NOMO-1 treated with DMSO at 0.1 percent for 48 hours (cell line): ENCODE data around the gene NR2F1.
"Not testable (repeated sequence)": the region's sequence is repeated elsewhere in the genome, so short reads cannot be mapped to it uniquely, and the experiment has no call there.

ENCODE experiments used
- DNase-seq: peaks from one replicate; lab custom pipeline; 2025; ENCODE audit not compliant: unreplicated experiment; lab: John Stamatoyannopoulos, UW

NR2F1 gene

DNA sequence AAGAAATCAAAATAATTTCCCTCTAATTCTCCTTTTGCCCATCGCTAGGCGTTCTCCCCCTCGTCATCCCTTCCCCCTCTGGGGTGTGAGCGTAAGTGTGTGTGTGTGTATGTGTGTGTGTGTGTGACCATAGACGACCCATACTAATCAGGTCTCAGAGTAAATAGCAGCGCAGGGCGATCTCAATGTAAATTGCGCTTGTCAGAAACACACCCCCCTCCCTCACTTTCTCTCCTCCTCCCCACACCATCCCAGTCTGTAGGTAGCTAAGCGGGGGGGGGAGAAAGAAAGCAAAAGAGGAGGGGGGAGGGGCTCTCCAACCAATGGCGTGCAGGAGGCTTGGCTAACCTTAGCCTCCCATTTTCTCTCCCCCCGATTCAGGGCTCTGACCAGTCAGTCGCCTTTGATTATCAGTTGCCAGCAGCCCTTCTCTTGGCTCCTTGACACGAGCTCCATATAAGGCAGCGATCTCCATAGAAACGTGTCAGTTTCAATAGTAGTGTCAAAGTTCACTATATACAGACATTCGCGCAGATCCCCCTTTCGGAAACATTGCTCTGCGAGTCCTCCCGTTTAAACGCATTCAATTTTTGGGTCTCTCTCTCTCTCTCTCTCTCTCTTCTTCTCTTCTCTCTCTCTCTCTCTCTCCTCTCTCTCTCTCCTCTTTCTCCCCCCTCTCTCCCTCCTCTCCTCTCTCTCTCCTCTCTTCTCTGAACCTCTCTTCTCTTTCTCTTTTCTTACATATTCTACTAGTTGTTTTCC is at the start of gene NR2F1:
Gene NR2F1, plus strand, starts transcription at position 546 of the 762 bp plus-strand sequence. CDS start 1,802 bp downstream, outside the sequence.
- peak; percentile 50 for DNase-seq

GRCh38 chr5:93545872-93546271 is 37.1 kb upstream of the NR2F1 start:
- no peak for DNase-seq

DNA sequence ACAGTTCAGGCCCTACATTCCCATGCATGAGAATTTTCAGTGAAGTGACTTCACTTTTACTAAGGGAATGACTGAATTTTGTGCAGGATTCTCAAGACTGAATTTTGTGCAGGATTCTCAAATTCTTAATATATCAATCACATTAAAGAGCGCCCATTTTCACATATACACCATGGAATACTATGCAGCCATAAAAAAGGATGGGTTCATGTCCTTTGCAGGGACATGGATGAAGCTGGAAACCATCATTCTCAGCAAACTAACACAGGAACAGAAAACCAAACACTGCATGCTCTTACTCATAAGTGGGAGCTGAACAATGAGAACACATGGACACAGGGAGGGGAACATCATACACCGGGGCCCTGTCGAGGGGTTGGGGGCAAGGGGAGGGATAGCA is 33.4 kb upstream of the NR2F1 start:
- not testable (repeated sequence) for DNase-seq

DNA sequence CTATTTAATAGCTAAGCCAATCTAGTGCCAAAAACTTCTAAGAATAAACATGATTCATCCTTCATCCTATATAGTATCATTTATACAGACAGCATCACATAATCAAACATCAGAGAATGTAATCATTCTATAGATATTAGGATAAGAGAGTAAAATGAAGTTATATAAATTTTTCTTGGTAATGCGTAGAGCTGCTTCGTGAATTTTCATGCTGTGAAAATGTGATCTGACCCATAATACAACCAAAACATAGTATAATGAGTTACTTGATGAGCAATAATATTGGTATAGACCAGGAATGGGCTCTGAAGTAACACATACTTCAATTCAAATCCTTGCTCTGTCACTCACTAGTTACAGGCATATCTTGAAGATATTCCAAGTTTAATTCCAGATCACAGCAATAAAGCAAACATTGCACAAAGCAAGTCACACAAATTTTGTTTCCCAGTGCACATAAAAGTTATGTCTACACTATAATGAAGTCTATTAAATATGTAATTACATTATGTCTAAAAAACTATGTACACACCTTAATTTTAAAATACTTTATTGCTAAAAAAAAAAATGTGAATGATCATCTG is 25.9 kb upstream of the NR2F1 start:
- DNase-seq = no peak

- DNase-seq = no peak
These were observed 16.9 kb upstream of the NR2F1 start for GRCh38 chr5:93566091-93566490.

GRCh38 chr5:93567424-93567823 is 15.6 kb upstream of the NR2F1 start:
- no peak for DNase-seq

DNA sequence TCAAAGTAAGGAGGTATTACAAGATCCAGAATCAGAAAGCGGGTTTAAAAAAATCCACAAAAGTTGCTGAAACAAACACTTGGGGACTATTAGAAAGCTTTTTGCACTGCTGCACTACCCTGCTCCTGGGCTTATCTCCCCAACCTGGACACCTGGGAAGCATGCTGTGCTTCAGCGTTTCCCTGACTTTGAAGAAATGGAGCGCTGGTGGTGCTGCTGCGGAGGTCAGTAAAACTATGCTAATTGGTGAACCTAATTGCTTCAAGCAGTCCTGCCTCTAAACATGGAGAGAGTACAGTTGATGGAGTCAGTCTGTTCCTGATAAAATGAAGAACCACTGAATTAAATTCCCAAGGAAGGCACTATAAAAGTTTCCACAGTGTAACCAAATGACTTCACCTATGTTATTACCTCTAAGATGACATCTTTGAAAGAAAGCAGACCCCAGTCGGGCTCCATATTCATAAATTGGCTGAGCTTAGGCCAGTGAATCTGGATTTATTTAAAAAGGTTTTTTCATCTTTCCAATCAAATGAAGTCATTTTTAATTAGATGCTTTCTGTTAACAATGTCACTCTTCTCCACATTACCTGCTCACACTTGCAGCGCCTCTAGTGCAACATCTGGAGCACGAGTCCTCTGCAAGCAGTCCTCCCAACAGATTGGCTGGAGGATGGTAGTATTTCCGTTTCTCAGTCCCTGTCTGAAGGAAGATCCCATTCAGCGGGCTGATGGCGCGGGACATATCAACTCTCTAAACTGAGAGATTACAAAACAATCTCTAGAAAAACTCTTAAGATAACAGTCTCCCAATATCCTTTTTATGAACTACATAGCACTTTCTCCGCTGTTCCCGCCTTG is 13.5 kb upstream of the NR2F1 start:
- DNase-seq = no peak

DNA sequence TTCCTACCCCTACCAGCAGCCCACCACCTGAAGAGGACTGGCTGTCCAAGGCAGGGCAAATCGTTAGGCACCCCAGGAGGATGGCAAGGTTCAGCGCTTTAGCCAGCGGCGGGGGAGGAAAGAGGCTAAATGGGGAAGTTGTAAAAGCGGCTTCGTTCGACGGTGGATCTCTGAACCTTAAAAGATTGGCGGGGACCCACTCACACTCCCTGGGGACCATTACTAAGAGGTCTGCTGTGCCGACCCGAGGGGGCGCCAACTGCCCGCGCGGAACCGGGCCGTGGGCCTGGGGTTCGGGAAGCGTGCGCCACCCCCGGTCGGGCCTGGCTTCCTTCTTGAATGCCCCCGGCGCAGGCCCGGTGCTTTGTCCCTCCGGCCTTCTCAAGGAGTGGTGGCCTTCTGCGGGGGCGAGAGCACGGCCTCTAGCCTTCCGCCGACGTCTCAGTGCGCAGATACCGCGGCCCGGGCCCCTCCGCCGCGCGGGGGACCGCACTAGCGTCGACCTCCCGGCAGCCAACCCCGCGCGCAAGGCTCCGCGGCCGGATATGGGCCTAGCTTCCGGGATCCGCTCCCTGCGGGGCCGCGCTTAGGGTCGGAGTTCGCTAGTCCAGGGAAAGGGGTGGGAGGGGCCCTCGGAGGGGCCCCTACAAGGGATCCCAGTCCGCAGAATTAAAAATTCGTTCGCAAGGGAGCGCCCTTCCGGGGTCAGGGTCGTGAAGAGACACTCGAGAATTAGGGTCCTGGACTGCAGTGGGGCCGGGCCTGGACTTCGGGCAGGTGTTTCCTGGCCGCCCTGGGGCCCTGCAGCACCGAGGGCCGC is 12.5 kb upstream of the NR2F1 start:
- no peak for DNase-seq

GRCh38 chr5:93571114-93571949 is 11.7 kb upstream of the NR2F1 start:
- DNase-seq = no peak

DNA sequence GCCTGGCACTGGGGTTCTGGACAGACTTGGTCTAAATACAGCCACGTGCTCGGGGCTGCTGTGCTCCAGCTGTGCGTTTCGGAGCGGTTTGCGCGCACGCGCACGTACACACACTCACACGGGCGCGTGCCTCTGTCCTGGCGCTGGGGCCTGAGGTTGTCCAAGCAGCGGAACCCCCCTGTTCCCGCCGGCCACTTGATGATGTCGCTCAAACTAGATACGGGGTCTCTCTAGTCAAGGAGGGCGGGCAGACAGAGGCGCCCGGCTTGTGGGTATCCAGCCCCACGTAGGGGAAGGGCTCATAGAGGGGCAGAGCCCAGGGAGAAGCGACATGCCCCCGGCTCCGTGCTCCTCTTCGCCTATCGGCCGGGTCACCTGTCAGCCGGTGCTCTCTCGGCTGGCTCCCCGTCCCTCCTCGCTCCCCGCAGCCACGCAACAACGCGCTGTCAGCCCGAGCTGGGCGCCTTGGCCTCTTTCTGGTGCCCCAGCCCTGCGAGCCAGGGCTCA is 10.9 kb upstream of the NR2F1 start:
- no peak for DNase-seq

- no peak for DNase-seq
These were observed 10.2 kb upstream of the NR2F1 start for GRCh38 chr5:93572608-93573353.

DNA sequence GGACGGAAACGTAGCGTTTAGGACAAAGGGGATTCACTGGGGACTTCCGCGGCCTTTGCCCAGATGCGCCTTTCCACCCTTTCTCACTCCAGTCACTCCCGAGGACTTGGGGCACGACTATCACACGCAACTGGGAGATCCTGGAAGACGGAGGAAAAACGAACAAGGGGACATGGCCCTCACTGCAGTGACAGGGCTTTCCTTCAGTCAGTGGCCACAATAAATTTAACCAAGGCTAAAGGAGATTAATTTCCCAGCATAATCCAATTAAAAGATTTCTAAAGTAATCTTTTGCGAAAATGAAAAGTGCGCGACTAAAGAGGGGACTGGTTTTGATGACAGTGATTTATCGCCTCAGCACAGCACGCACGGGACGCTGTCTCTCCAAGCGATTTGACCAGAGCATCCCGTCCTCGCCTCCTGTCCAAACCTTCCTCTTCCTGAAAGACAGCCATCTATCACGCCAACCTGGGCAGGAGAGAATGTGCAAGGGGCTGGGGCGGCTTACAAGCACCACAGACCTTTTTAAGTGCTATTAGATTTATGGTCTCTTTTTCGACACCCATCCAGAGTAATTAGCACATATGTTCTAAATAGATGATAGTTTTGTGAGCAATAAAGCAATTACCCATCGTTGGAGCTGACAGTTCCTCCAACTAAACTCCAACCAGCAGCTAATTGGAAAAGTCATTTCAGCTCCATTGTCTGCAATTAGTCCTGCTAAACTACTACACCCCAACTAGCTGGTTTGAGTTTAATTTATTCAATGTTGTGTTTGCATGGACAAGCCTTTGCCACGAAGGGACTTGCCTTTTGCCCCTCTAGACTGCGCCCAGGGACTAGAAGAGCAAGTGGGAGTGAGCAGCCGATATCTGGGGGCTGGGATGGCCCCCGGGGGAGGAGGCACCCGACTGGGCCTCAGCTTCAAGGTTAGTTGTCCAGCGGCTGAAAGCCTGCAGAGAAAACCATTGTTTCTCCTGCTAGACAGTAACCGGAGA is 9.4 kb upstream of the NR2F1 start:
- DNase-seq = no peak

- no peak for DNase-seq
These were observed 8.3 kb upstream of the NR2F1 start for GRCh38 chr5:93574491-93575305.

DNA sequence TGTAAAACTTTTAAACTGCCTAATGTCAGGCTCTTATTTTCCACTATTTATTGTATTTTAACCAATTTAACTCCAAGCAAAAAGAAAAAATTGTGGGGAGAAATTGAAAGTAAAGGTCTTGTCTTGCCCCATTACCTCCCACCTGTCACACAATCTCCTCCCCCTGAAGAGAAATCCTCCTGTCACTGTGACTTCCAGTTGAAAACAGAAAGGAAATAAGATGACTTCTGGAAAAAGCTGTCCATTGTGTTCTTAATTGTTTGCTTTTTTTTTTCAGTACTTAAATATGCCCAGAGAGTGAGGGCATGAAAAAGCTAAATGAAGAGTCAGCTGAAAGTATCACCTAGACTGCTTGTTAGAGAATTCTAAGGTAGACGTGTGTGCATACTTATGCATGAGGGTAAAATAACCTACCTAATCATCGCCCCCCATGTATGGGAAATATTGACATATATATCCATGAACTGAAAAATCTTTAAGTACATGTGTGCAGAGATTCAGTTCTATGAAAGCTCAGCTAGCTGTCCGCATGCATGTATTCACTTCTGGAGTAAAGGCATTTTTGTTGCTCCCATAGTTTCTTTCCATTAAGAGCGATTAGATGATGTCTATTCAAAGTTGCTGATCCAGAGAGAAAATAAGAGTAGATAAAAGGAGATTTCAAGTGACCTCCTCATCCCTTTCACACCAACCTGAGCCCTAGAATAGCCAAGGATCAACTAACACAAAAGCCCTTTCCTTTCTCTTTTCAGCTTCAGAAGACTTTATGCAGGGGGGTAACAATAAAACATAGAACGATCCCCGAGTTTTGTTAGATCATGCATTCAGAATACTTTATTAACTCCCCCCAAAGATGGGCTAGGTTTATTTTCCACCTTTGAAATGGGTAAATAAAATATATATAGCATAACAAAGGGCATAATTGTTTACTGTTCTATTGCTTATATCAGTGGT is 7.3 kb upstream of the NR2F1 start:
- DNase-seq = no peak

- DNase-seq = no peak
These were observed 5.8 kb upstream of the NR2F1 start for GRCh38 chr5:93576994-93577853.
